Stimulated activated naive CD8-positive, alpha-beta T cell treated with anti-CD3 and anti-CD28 coated beads, Interleukin-15, amount 100 ng/mL, for 72 hours (primary cell): ENCODE data around the gene TMEM215.

Experiments
- ATAC-seq: fragments of 150-1000 bp; cut with Tn5 transposase; 2 replicates; pipeline ENCODE4 v1.10.0; 2021; ENCODE audit warnings: mild to moderate bottlenecking, moderate library complexity
- DNase-seq, 2 donors: peaks; one replicate each; pipeline ENCODE4 v3.0.0; 2021 to 2022
- H3K27ac Mint-ChIP-seq, 2 donors: one replicate each; pipeline ENCODE4 v1.8.0; 2022; ENCODE audit warnings: mild to moderate bottlenecking in 2 of 2, mixed read lengths in 2 of 2, moderate library complexity in 2 of 2
- H3K27me3 Mint-ChIP-seq: one replicate; pipeline ENCODE4 v1.8.0; 2022; ENCODE audit warnings: mixed read lengths
- H3K4me1 Mint-ChIP-seq: one replicate; pipeline ENCODE4 v1.8.0; 2022; ENCODE audit warnings: mild to moderate bottlenecking, mixed read lengths
- H3K4me3 Mint-ChIP-seq, 2 donors: one replicate each; pipeline ENCODE4 v1.8.0; 2022; ENCODE audit warnings: mild to moderate bottlenecking in 2 of 2, mixed read lengths in 2 of 2, moderate library complexity in 1 of 2
- H3K9me3 Mint-ChIP-seq, 2 donors: one replicate each; pipeline ENCODE4 v1.8.0; 2022; ENCODE audit warnings: mixed read lengths in 2 of 2

The TMEM215 gene

GRCh38 chr9:32807217-32807616 lies 23.9 kb downstream of the TMEM215 start:
- H3K9me3 Mint-ChIP-seq = peaks cover 0 to 19% of the 10 kb centered on the region in 2 donors
- DNase-seq (no peak), ATAC-seq (no peak)
- H3K4me1 Mint-ChIP-seq = no peaks in the 10 kb centered on the region
- no peak overlapping the region for H3K4me3 Mint-ChIP-seq
- peaks cover 9% of the 10 kb centered on the region for H3K27me3 Mint-ChIP-seq
- H3K27ac Mint-ChIP-seq = no peak overlapping the region

DNA sequence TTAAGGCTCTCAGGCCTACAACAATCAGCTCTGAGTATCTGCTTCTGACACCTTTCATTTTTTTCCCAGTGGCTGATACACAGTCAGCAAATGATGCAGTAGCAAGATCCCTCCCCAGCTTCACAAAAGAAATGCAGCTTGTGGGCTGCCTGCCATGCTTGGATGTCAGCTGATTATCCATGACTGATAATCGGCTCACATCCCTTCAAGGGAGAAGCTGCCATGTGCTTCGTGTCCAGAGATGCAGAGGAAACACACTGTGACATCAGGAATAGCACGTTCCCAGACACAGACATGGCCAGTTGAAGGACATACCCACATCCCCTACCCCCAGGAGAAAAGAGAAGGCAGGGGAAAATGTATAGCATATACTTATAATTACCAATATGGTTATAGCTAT lies 27.9 kb downstream of the TMEM215 start:
- Mint-ChIP-seq H3K27ac (no peak overlapping the region), H3K9me3 (peaks cover 0 to 19% of the 10 kb centered on the region in 2 donors), H3K27me3 (no peaks in the 10 kb centered on the region), H3K4me1 (no peaks in the 10 kb centered on the region), H3K4me3 (no peak overlapping the region)
- ATAC-seq = no peak
- no peak for DNase-seq

- H3K4me1 Mint-ChIP-seq = no peaks in the 10 kb centered on the region
- H3K9me3 Mint-ChIP-seq = no peaks in the 10 kb centered on the region
- no peak overlapping the region for H3K4me3 Mint-ChIP-seq
- no peak for DNase-seq
- ATAC-seq = no peak
- H3K27me3 Mint-ChIP-seq = peaks cover 16% of the 10 kb centered on the region
- no peak overlapping the region for H3K27ac Mint-ChIP-seq
These were observed 37.0 kb downstream of the TMEM215 start for GRCh38 chr9:32820322-32820721.

DNA sequence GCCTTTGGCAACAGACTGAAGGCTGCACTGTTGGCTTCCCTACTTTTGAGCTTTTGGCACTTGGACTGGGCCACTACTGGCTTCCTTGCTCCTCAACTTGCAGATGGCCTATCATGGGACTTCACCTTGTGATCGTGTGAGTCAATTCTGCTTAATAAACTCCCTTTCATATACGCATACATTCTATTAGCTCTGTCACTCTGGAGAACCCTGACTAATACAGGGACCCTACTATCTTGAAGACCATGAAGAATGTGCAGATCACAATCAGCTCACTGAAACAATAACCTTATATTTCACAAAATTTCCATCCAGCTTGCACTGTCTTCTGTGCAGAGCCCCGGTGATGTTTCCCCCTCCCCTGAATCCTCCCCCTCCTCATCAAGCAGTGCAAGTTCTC lies 39.8 kb downstream of the TMEM215 start:
- Mint-ChIP-seq H3K9me3 (peaks cover 0 to 4% of the 10 kb centered on the region in 2 donors), H3K4me3 (no peak overlapping the region), H3K4me1 (no peaks in the 10 kb centered on the region), H3K27me3 (peaks cover 29% of the 10 kb centered on the region), H3K27ac (no peak overlapping the region)
- DNase-seq (no peak), ATAC-seq (no peak)

DNA sequence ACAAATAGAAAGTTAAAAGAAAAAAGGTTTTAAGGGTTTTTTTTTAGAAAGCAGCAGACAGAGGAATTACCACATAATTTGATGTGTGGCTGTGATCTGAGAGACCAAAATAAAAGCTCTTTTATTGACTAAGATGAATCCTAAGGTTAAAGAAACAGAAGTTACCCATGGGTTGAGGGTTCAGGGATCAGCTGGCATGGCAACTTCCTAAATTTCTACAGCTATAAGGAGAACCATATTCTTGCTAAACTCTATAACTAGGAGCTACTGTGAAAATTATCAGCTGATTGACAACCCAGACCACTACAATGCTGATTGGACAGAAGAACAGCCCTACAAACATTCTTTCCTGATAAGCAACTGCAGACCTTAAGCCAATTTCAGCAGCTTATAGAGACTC lies 40.2 kb downstream of the TMEM215 start:
- H3K9me3 Mint-ChIP-seq = peaks cover 0 to 4% of the 10 kb centered on the region in 2 donors
- no peaks in the 10 kb centered on the region for H3K4me1 Mint-ChIP-seq
- no peak overlapping the region for H3K27ac Mint-ChIP-seq
- DNase-seq (no peak), ATAC-seq (no peak)
- no peak overlapping the region for H3K4me3 Mint-ChIP-seq
- H3K27me3 Mint-ChIP-seq = peaks cover 29% of the 10 kb centered on the region

GRCh38 chr9:32825203-32825602 lies 41.9 kb downstream of the TMEM215 start:
- ATAC-seq (no peak), DNase-seq (no peak)
- H3K4me3 Mint-ChIP-seq = no peak overlapping the region
- no peak overlapping the region for H3K27ac Mint-ChIP-seq
- peaks cover 0 to 4% of the 10 kb centered on the region in 2 donors for H3K9me3 Mint-ChIP-seq
- H3K27me3 Mint-ChIP-seq = peaks cover 31% of the 10 kb centered on the region
- no peaks in the 10 kb centered on the region for H3K4me1 Mint-ChIP-seq

DNA sequence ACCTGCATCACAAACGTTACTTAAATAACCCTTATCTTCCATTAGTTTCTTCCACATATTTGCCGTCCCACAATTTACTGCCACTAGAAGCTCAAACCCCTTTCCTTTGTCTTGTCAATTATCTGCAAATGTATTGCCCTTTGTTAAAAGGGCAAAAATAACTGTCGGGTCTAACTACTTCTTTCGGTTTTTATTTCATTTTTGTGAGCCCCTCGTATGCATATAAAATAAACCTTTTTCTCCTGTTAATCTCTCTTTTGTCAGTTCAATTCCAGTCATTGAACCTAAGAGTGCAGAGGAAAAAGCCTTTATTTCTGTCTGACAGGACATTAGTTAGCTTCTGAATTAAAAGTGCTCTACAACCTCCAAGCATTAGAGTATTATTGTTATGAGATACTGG lies 45.5 kb downstream of the TMEM215 start:
- peaks cover 36% of the 10 kb centered on the region for H3K27me3 Mint-ChIP-seq
- H3K27ac Mint-ChIP-seq = no peak overlapping the region
- peaks cover 0 to 4% of the 10 kb centered on the region in 2 donors for H3K9me3 Mint-ChIP-seq
- DNase-seq (no peak), ATAC-seq (no peak)
- H3K4me3 Mint-ChIP-seq = no peak overlapping the region
- H3K4me1 Mint-ChIP-seq = no peaks in the 10 kb centered on the region

- H3K27ac Mint-ChIP-seq = no peak overlapping the region
- H3K27me3 Mint-ChIP-seq = peaks cover 20% of the 10 kb centered on the region
- DNase-seq (no peak), ATAC-seq (no peak)
- no peaks in the 10 kb centered on the region for H3K4me1 Mint-ChIP-seq
- H3K4me3 Mint-ChIP-seq = no peak overlapping the region
- peaks cover 0 to 4% of the 10 kb centered on the region in 2 donors for H3K9me3 Mint-ChIP-seq
These were observed 49.0 kb downstream of the TMEM215 start for GRCh38 chr9:32832346-32832745.
